Smooth muscle cell (in vitro differentiated cells): ENCODE measurements around the gene SLC25A10. TPM values are rescaled to one million over a fixed set of nuclear protein-coding genes. Genes with fewer than 3 reads are reported as not detected.

ENCODE experiments used
- DNase-seq: peaks from one replicate; lab custom pipeline; 2025; ENCODE audit not compliant: unreplicated experiment; lab: John Stamatoyannopoulos, UW
- H2AFZ ChIP-seq: fragments of 200-600 bp; sonication (generic); 2 replicates; pipeline ENCODE4 v1.6.0; 2016; ENCODE audit warnings: antibody characterized with exemption, low read depth, mild to moderate bottlenecking
- H3F3A ChIP-seq: fragments of 200-600 bp; sonication (generic); 2 replicates; pipeline ENCODE4 v1.6.0; 2017; ENCODE audit warnings: antibody characterized with exemption, low read depth
- H3K27ac ChIP-seq: fragments of 200-600 bp; sonication (generic); 2 replicates; pipeline ENCODE4 v1.5.1; 2016; ENCODE audit warnings: low read depth, mild to moderate bottlenecking
- H3K27me3 ChIP-seq: fragments of 200-600 bp; sonication (generic); 2 replicates; pipeline ENCODE4 v1.6.1; 2016; ENCODE audit warnings: low read depth, mild to moderate bottlenecking
- H3K36me3 ChIP-seq: fragments of 200-600 bp; sonication (generic); 2 replicates; pipeline ENCODE4 v1.5.1; 2016; ENCODE audit warnings: low read depth
- H3K4me1 ChIP-seq: fragments of 200-600 bp; sonication (generic); 2 replicates; pipeline ENCODE4 v1.5.1; 2016; ENCODE audit warnings: low read depth
- H3K4me2 ChIP-seq: fragments of 200-600 bp; sonication (generic); 2 replicates; pipeline ENCODE4 v1.6.0; 2016; ENCODE audit warnings: mild to moderate bottlenecking
- H3K4me3 ChIP-seq: fragments of 200-600 bp; sonication (generic); 2 replicates; pipeline ENCODE4 v1.5.1; 2016; ENCODE audit warnings: mild to moderate bottlenecking
- H3K79me2 ChIP-seq: fragments of 200-600 bp; sonication (generic); 2 replicates; pipeline ENCODE4 v1.6.0; 2016; ENCODE audit warnings: low read depth, mild to moderate bottlenecking
- H3K9ac ChIP-seq: fragments of 200-600 bp; sonication (generic); 2 replicates; pipeline ENCODE4 v1.6.0; 2016; ENCODE audit warnings: low read depth
- H3K9me3 ChIP-seq: fragments of 200-600 bp; sonication (generic); replicated peaks from 2 replicates; pipeline ENCODE4 v1.5.1; 2016; ENCODE audit warnings: low read depth
- H4K20me1 ChIP-seq: fragments of 200-600 bp; sonication (generic); 2 replicates; pipeline ENCODE4 v1.6.0; 2016; ENCODE audit warnings: low read depth
- WGBS: methylation state at CpG from one replicate; pipeline ENCODE4 v1.1.7; 2016; ENCODE audit warnings: low lambda C conversion rate; 5-methylcytosine and 5-hydroxymethylcytosine counted together
- polyA plus RNA-seq: library from polyadenylated mRNA; unstranded; fragments of >200 nt; fragmentation: Nextera tagmentation; extraction: Ambion mirVana; gene quantifications from 2 replicates; pipeline ENCODE4 v1.2.1, GENCODE V29; 2016
- total RNA-seq: library from RNA; depleted of rRNA; stranded (reverse); fragments of >200 nt; gene quantifications from 2 replicates; pipeline ENCODE4 v1.2.3, GENCODE V29; 2014
- TF ChIP-seq, protein P1 (sequence below): fragments of 200-600 bp; sonication (generic); IDR thresholded peaks from 2 replicates; pipeline ENCODE4 v1.5.1; 2017; ENCODE audit warnings: borderline replicate concordance, mild to moderate bottlenecking, antibody characterized with exemption; ENCODE audit not compliant: insufficient read depth, poor library complexity, severe bottlenecking

Gene SLC25A10
- total and polyA plus RNA-seq, 2 experiments from 2014 or later = 8.4 to 13.0 TPM

GRCh38 chr17:81696218-81696941 lies 15.7 kb upstream of the SLC25A10 start:
- peaks cover 40% of the 10 kb centered on the region for H3K79me2 ChIP-seq
- H3K36me3 ChIP-seq = no peaks in the 10 kb centered on the region
- H3K27me3 ChIP-seq = no peaks in the 10 kb centered on the region

GRCh38 chr17:81697261-81698044 lies 14.6 kb upstream of the SLC25A10 start:
- Histone ChIP-seq H3K9ac (no peak overlapping the region), H4K20me1 (peaks cover 56% of the 10 kb centered on the region), H3F3A (peaks cover 3% of the 10 kb centered on the region), H3K36me3 (no peaks in the 10 kb centered on the region), H3K4me2 (no peak overlapping the region), H2AFZ (no peak overlapping the region), H3K27me3 (no peaks in the 10 kb centered on the region), H3K27ac (no peak overlapping the region), H3K79me2 (peaks cover 50% of the 10 kb centered on the region), H3K4me3 (no peak overlapping the region), H3K4me1 (peaks cover 9% of the 10 kb centered on the region), H3K9me3 (no peaks in the 10 kb centered on the region)
- no peak for DNase-seq
- TF ChIP-seq, protein P1, sequence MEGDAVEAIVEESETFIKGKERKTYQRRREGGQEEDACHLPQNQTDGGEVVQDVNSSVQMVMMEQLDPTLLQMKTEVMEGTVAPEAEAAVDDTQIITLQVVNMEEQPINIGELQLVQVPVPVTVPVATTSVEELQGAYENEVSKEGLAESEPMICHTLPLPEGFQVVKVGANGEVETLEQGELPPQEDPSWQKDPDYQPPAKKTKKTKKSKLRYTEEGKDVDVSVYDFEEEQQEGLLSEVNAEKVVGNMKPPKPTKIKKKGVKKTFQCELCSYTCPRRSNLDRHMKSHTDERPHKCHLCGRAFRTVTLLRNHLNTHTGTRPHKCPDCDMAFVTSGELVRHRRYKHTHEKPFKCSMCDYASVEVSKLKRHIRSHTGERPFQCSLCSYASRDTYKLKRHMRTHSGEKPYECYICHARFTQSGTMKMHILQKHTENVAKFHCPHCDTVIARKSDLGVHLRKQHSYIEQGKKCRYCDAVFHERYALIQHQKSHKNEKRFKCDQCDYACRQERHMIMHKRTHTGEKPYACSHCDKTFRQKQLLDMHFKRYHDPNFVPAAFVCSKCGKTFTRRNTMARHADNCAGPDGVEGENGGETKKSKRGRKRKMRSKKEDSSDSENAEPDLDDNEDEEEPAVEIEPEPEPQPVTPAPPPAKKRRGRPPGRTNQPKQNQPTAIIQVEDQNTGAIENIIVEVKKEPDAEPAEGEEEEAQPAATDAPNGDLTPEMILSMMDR = no peak
- 93% methylated on average over 25 of the region's 25 CpGs for WGBS

More at GRCh38 chr17:81696218-81696941, 15.7 kb upstream of the SLC25A10 start:
- WGBS = 98% methylated on average over 32 of the region's 40 CpGs
- H4K20me1 ChIP-seq = peaks cover 56% of the 10 kb centered on the region
- peaks cover 3% of the 10 kb centered on the region for H3F3A ChIP-seq
- H3K27ac ChIP-seq = no peak overlapping the region
- no peaks in the 10 kb centered on the region for H3K9me3 ChIP-seq
- no peak overlapping the region for H3K9ac ChIP-seq
- no peak overlapping the region for H3K4me3 ChIP-seq
- TF ChIP-seq, protein P1 = no peak
- no peak overlapping the region for H3K4me2 ChIP-seq
- H2AFZ ChIP-seq = no peak overlapping the region
- no peaks in the 10 kb centered on the region for H3K4me1 ChIP-seq
- DNase-seq = no peak

DNA sequence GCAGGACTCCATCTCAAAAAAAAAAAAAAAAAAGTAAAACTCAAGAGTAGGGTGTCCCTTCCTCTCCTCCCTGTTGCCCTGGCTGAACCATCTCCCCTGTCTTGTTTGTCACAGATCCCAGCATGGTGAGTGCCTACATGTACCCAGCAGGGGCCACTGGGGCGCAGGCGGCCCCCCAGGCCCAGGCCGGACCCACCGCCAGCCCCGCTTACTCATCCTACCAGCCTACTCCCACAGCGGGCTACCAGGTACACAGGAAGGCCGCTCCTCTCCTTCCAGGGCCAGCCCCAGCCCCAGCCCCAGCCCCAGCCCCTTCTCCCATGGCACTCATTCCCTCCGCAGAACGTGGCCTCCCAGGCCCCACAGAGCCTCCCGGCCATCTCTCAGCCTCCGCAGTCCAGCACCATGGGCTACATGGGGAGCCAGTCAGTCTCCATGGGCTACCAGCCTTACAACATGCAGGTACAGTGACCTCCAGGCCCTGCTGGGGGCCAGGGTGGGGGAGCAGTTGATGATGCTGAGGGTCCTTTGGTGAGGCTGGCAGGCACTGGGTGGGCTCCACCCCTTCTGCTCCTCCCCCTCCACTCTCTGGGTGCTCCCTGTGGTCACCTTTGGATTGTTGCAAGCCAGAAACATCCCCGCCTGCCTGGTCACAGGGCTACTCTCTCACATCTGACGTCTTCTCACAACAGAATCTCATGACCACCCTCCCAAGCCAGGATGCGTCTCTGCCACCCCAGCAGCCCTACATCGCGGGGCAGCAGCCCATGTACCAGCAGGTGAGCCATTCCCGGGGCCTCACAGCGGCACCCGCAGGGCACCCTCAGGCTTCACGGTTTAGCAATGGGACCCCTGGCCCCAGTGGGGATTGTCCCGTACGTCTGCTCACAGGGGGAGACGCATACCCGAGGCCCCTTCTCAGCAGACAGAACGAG lies 11.5 kb upstream of the SLC25A10 start:
- DNase-seq = no peak
- TF ChIP-seq, protein P1 = no peak
- H3K9me3 ChIP-seq = no peaks in the 10 kb centered on the region
- peaks cover 16% of the 10 kb centered on the region for H3K4me1 ChIP-seq
- H3K4me3 ChIP-seq = no peak overlapping the region
- H3K4me2 ChIP-seq = no peak overlapping the region
- H3K9ac ChIP-seq = no peak overlapping the region
- H3K27ac ChIP-seq = no peak overlapping the region
- no peaks in the 10 kb centered on the region for H3K27me3 ChIP-seq
- 94% methylated on average over 24 of the region's 25 CpGs for WGBS
- H2AFZ ChIP-seq = no peak overlapping the region
- no peaks in the 10 kb centered on the region for H3K36me3 ChIP-seq
- peaks cover 3% of the 10 kb centered on the region for H3F3A ChIP-seq
- H4K20me1 ChIP-seq = peaks cover 39% of the 10 kb centered on the region
- peaks cover 72% of the 10 kb centered on the region for H3K79me2 ChIP-seq
